NCI-H1105 (cell line): ENCODE measurements around the gene ALLC.
"Not testable (repeated sequence)": the region's sequence is repeated elsewhere in the genome, so short reads cannot be mapped to it uniquely, and the experiment has no call there.

Experiments used
- DNase-seq: peaks from one replicate; lab custom pipeline; 2025; lab: John Stamatoyannopoulos, UW

Gene ALLC

GRCh38 chr2:3626118-3626811 lies 31.7 kb upstream of the ALLC start:
- DNase-seq, result no peak

GRCh38 chr2:3626812-3627499 lies 31.0 kb upstream of the ALLC start:
- DNase-seq, result no peak

- no peak for DNase-seq
These were observed 30.4 kb upstream of the ALLC start for GRCh38 chr2:3627500-3628100.

- DNase-seq, result no peak
These were observed 29.7 kb upstream of the ALLC start for GRCh38 chr2:3628241-3628679.

- DNase-seq, result no peak
These were observed 29.2 kb upstream of the ALLC start for GRCh38 chr2:3628800-3629199.

GRCh38 chr2:3630631-3631030 lies 27.4 kb upstream of the ALLC start:
- no peak for DNase-seq

GRCh38 chr2:3631161-3631850 lies 26.7 kb upstream of the ALLC start:
- DNase-seq, result no peak

- DNase-seq, result no peak
These were observed 25.9 kb upstream of the ALLC start for GRCh38 chr2:3631851-3632659.

- DNase-seq, result peak; percentile 43
These were observed 24.7 kb upstream of the ALLC start for GRCh38 chr2:3633089-3633981.

GRCh38 chr2:3633982-3634595 lies 23.9 kb upstream of the ALLC start:
- no peak for DNase-seq

GRCh38 chr2:3634596-3635121 lies 23.3 kb upstream of the ALLC start:
- DNase-seq, result no peak

- no peak for DNase-seq
These were observed 22.6 kb upstream of the ALLC start for GRCh38 chr2:3635171-3635974.

- not testable (repeated sequence) for DNase-seq
These were observed 22.0 kb upstream of the ALLC start for GRCh38 chr2:3635975-3636327.

- DNase-seq, result no peak
These were observed 21.3 kb upstream of the ALLC start for GRCh38 chr2:3636586-3637310.

- DNase-seq, result no peak
These were observed 20.7 kb upstream of the ALLC start for GRCh38 chr2:3637311-3637675.

- DNase-seq, result no peak
These were observed 20.1 kb upstream of the ALLC start for GRCh38 chr2:3637692-3638455.

- DNase-seq, result no peak
These were observed 19.6 kb upstream of the ALLC start for GRCh38 chr2:3638456-3638810.

- no peak for DNase-seq
These were observed 18.9 kb upstream of the ALLC start for GRCh38 chr2:3639015-3639630.
